K562 (cell line): ENCODE measurements around the gene SLC25A21. TPM values are rescaled to one million over a fixed set of nuclear protein-coding genes. Genes with fewer than 3 reads are reported as not detected.

Experiments
- ATF6 ChIP-seq: sonication (generic); formaldehyde crosslinking; IDR thresholded peaks from 2 replicates; pipeline ENCODE4 v1.4.0; 2020; ENCODE audit warnings: mild to moderate bottlenecking, missing genetic modification reagents
- BHLHE40 ChIP-seq: IDR thresholded peaks from 2 replicates; pipeline ENCODE4 v1.6.1; 2011; ENCODE audit warnings: low read length, improper control_type of control experiment
- FOXP1 ChIP-seq: sonication (generic); formaldehyde crosslinking; IDR thresholded peaks from 2 replicates; pipeline ENCODE4 v1.8.0; 2022; ENCODE audit warnings: mild to moderate bottlenecking, missing genetic modification reagents
- HIVEP1 ChIP-seq: fragments of 250-450 bp; sonication (Bioruptor Pico); IDR thresholded peaks from 2 replicates; pipeline ENCODE4 v1.4.0; 2020; ENCODE audit warnings: mild to moderate bottlenecking
- KLF1 ChIP-seq: fragments of 450-650 bp; IDR thresholded peaks from 2 replicates; pipeline ENCODE4 v1.6.1; 2016; ENCODE audit warnings: missing genetic modification characterization, missing compliant biosample characterization
- L3MBTL2 ChIP-seq: fragments of 450-650 bp; IDR thresholded peaks from 2 replicates; pipeline ENCODE4 v1.6.1; 2016; ENCODE audit warnings: mild to moderate bottlenecking, moderate library complexity
- LARP7 ChIP-seq: fragments of 450-650 bp; IDR thresholded peaks from 2 replicates; pipeline ENCODE4 v1.6.1; 2016
- LEF1 ChIP-seq: fragments of 450-650 bp; IDR thresholded peaks from 2 replicates; pipeline ENCODE4 v1.6.1; 2016; ENCODE audit warnings: mild to moderate bottlenecking
- MAFK ChIP-seq: IDR thresholded peaks from 2 replicates; pipeline ENCODE4 v1.6.1; 2011; ENCODE audit warnings: low read length, improper control_type of control experiment
- MAZ ChIP-seq, 2 experiments: fragments of 450-650 bp in 1 of 2; sonication (generic) in 1 of 2; formaldehyde crosslinking; IDR thresholded peaks in 1 of 2; conservative IDR thresholded peaks in 1 of 2; 2 replicates each; pipeline versions ENCODE4 v1.4.0 to v1.5.0; 2020; ENCODE audit warnings: mild to moderate bottlenecking in 1 of 2, missing genetic modification reagents in 1 of 2
- MED1 ChIP-seq: sonication (generic); formaldehyde crosslinking; IDR thresholded peaks from 2 replicates; pipeline ENCODE4 v1.8.1; 2023; ENCODE audit warnings: missing genetic modification reagents, borderline replicate concordance
- NCOA4 ChIP-seq: fragments of 450-650 bp; IDR thresholded peaks from 2 replicates; pipeline ENCODE4 v1.6.1; 2018; ENCODE audit warnings: mild to moderate bottlenecking; ENCODE audit not compliant: partially characterized antibody
- NFE2 ChIP-seq: IDR thresholded peaks from 2 replicates; pipeline ENCODE4 v1.6.1; 2014; ENCODE audit warnings: antibody characterized with exemption, low read depth
- SNIP1 ChIP-seq: fragments of 450-650 bp; IDR thresholded peaks from 2 replicates; pipeline ENCODE4 v1.7.1; 2017; ENCODE audit warnings: low read depth, mild to moderate bottlenecking
- SREBF2 ChIP-seq: sonication (generic); formaldehyde crosslinking; IDR thresholded peaks from 2 replicates; pipeline ENCODE4 v1.4.0; 2020; ENCODE audit warnings: mild to moderate bottlenecking, missing genetic modification reagents
- TAF15 ChIP-seq: fragments of 200-400 bp; formaldehyde crosslinking; IDR thresholded peaks from 2 replicates; pipeline ENCODE4 v1.6.1; 2017; ENCODE audit warnings: mild to moderate bottlenecking, low read depth, low read length, moderate library complexity
- TBP ChIP-seq: optimal IDR thresholded peaks from 2 replicates; pipeline ENCODE3; 2011; ENCODE audit warnings: low read depth, low read length, improper control_type of control experiment
- TCFL5 ChIP-seq: fragments of 250-450 bp; sonication (Bioruptor Pico); conservative IDR thresholded peaks from 2 replicates; pipeline ENCODE4 v1.6.1; 2021; ENCODE audit warnings: mild to moderate bottlenecking, moderate library complexity, matching md5 sums
- THAP7 ChIP-seq: fragments of 250-450 bp; sonication (Bioruptor Pico); IDR thresholded peaks from 2 replicates; pipeline ENCODE4 v1.5.0; 2021
- TOE1 ChIP-seq, 2 experiments: fragments of 450-650 bp in 1 of 2; sonication (generic) in 1 of 2; formaldehyde crosslinking in 1 of 2; IDR thresholded peaks; 2 replicates each; pipeline versions ENCODE4 v1.7.1 to v1.8.0; 2016 to 2022; ENCODE audit warnings: borderline replicate concordance in 2 of 2, mild to moderate bottlenecking in 2 of 2, antibody characterized with exemption in 1 of 2, inconsistent platforms in 1 of 2, low read depth in 1 of 2, missing genetic modification reagents in 1 of 2, moderate library complexity in 1 of 2
- ZNF146 ChIP-seq: IDR thresholded peaks from one replicate; pipeline ENCODE4 v1.6.1; 2018; ENCODE audit warnings: missing compliant biosample characterization; ENCODE audit not compliant: unreplicated experiment
- ZNF695 ChIP-seq: fragments of 450-650 bp; formaldehyde crosslinking; IDR thresholded peaks from 2 replicates; pipeline ENCODE4 v1.4.0; 2020; ENCODE audit warnings: mild to moderate bottlenecking, moderate library complexity
- ZNF696 ChIP-seq: fragments of 250-450 bp; sonication (Bioruptor Pico); conservative IDR thresholded peaks from 2 replicates; pipeline ENCODE4 v1.4.0; 2020; ENCODE audit warnings: mild to moderate bottlenecking, moderate library complexity
- polyA plus RNA-seq, 8 experiments: library from polyadenylated mRNA; depleted of rRNA in 4 of 8; stranded (reverse) in 5 of 8; unstranded in 3 of 8; fragments of >200 nt; fragmentation: Nextera tagmentation in 2 of 8; fragmentation: Illumina TruSeq in 1 of 8; extraction: Ambion mirVana in 2 of 8; extraction: Trizol in 1 of 8; gene quantifications; 2 replicates each; pipeline versions ENCODE4 v1.2.1 to v1.2.3, GENCODE V29; 2011 to 2014; ENCODE audit warnings: inconsistent platforms in 1 of 8, missing spikeins in 1 of 8
- total RNA-seq, 7 experiments: library from RNA; depleted of rRNA in 6 of 7; stranded (reverse); fragments of >200 nt in 6 of 7; fragmentation: Illumina TruSeq in 2 of 7; extraction: Trizol in 2 of 7; gene quantifications; 2 replicates each; pipeline versions ENCODE4 v1.2.1 to v1.2.3, GENCODE V29; 2011 to 2021; ENCODE audit warnings: low replicate concordance in 1 of 7
- TF ChIP-seq, protein P1 (sequence below), 2 experiments: fragments of 450-650 bp; conservative IDR thresholded peaks; 2 replicates each; pipeline ENCODE4 v1.6.1; 2017; ENCODE audit warnings: mild to moderate bottlenecking in 2 of 2, moderate library complexity in 2 of 2
- TF ChIP-seq, protein P2 (sequence below), 2 experiments: fragments of 450-650 bp in 1 of 2; sonication (generic) in 1 of 2; formaldehyde crosslinking in 1 of 2; IDR thresholded peaks in 1 of 2; conservative IDR thresholded peaks in 1 of 2; 2 replicates each; pipeline versions ENCODE4 v1.6.1 to v1.8.1; 2016 to 2023; ENCODE audit warnings: mild to moderate bottlenecking in 2 of 2, moderate library complexity in 2 of 2, inconsistent platforms in 1 of 2, missing genetic modification reagents in 1 of 2

SLC25A21 gene
- total and polyA plus RNA-seq, 9 of the 15 experiments (the other 6 are each of a cell fraction or from before 2014, with no cell fraction given) = 15.2 to 46.7 (median 28.7) TPM

GRCh38 chr14:36976571-36977023 is 195.8 kb downstream of the SLC25A21 start (continued):
- TF ChIP-seq MAFK (peak; percentile 97), ZNF696 (CRISPR knock-in tag) (no peak), BHLHE40 (peak; percentile 48), ZNF146 (CRISPR knock-in tag) (no peak), HIVEP1 (CRISPR knock-in tag) (no peak), TOE1 (IDR thresholded peaks at IDR 0.05; ENCODE audit: borderline replicate concordance) (peak; percentile 37; the same call in 1 of the 2 replicates), TOE1 (CRISPR knock-in tag; IDR thresholded peaks at IDR 0.05; ENCODE audit: borderline replicate concordance, low read depth) (no peak), ZNF695 (CRISPR knock-in tag) (no peak), LEF1 (peak; percentile 69; the same call in 1 of the 2 replicates), LARP7 (no peak), TCFL5 (no peak), FOXP1 (CRISPR knock-in tag) (no peak), MED1 (CRISPR knock-in tag) (no peak), KLF1 (tag) (0 out of 2 replicates have a peak, but pooled peaks have one; percentile 20), ATF6 (CRISPR knock-in tag) (no peak), TAF15 (no peak), SNIP1 (no peak), NCOA4 (no peak), THAP7 (no peak), MAZ (CRISPR knock-in tag; conservative IDR thresholded peaks at IDR 0.05 in 1 of 2, IDR thresholded peaks at IDR 0.05 in 1 of 2) (0 out of 4 replicates have a peak, but pooled peaks of 1 of the 2 experiments have one; percentile 23), L3MBTL2 (peak; percentile 92), TBP (peak; percentile 37), SREBF2 (CRISPR knock-in tag) (no peak), NFE2 (peak; percentile 99)
- TF ChIP-seq, protein P1, sequence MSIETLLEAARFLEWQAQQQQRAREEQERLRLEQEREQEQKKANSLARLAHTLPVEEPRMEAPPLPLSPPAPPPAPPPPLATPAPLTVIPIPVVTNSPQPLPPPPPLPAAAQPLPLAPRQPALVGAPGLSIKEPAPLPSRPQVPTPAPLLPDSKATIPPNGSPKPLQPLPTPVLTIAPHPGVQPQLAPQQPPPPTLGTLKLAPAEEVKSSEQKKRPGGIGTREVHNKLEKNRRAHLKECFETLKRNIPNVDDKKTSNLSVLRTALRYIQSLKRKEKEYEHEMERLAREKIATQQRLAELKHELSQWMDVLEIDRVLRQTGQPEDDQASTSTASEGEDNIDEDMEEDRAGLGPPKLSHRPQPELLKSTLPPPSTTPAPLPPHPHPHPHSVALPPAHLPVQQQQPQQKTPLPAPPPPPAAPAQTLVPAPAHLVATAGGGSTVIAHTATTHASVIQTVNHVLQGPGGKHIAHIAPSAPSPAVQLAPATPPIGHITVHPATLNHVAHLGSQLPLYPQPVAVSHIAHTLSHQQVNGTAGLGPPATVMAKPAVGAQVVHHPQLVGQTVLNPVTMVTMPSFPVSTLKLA (conservative IDR thresholded peaks at IDR 0.05) = peak in 1 of 2 experiments; percentile 52; a peak in 2 of 4 replicates
- TF ChIP-seq, protein P2, sequence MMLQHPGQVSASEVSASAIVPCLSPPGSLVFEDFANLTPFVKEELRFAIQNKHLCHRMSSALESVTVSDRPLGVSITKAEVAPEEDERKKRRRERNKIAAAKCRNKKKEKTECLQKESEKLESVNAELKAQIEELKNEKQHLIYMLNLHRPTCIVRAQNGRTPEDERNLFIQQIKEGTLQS (IDR thresholded peaks at IDR 0.05) = peak; percentile 92
- TF ChIP-seq, protein P2 (CRISPR knock-in tag; conservative IDR thresholded peaks at IDR 0.05) = 0 out of 2 replicates have a peak, but pooled peaks have one; percentile 56
